ENCODE data around the gene SAMSN1. TPM values are rescaled to one million over a fixed set of nuclear protein-coding genes. Genes with fewer than 3 reads are reported as not detected.

The SAMSN1 gene
- total RNA-seq, 2 donors from 2014 or later, result 1.4 TPM; not detected in 1

GRCh38 chr21:14466715-14467114 lies 79.4 kb downstream of the SAMSN1 start:
- H3K4me1 Mint-ChIP-seq, result no peaks in the 10 kb centered on the region
- no peak overlapping the region for H3K9ac ChIP-seq (ENCODE audit: extremely low read depth, low read length, poor library complexity, severe bottlenecking)
- H3K36me3 Mint-ChIP-seq (ENCODE audit: low read depth), result no peaks in the 10 kb centered on the region
- H3K4me1 ChIP-seq (ENCODE audit: control insufficient read depth, insufficient read depth, low read length), result no peaks in the 10 kb centered on the region
- H3K9me3 Mint-ChIP-seq, result no peaks in the 10 kb centered on the region
- no peak overlapping the region for H3K4me3 ChIP-seq (ENCODE audit: low read length)
- WGBS, 2 experiments (ENCODE audit: insufficient coverage in 1 of 2, insufficient read length in 1 of 2), result 100% methylated on average over 1 of the region's 1 CpG
- DNase-seq, result no peak
- H3K27ac ChIP-seq (ENCODE audit: low read depth, low read length), result no peak overlapping the region
- no peaks in the 10 kb centered on the region for H3K36me3 ChIP-seq (ENCODE audit: control insufficient read depth, insufficient read depth, low read length)
- H3K27ac Mint-ChIP-seq, result no peak overlapping the region
- no peaks in the 10 kb centered on the region for H3K9me3 ChIP-seq (ENCODE audit: control insufficient read depth, low read length)
- H3K27me3 ChIP-seq (ENCODE audit: control insufficient read depth, insufficient read depth, low read length, poor library complexity, severe bottlenecking), result no peaks in the 10 kb centered on the region
- H3K4me3 Mint-ChIP-seq, result no peak overlapping the region
- TF ChIP-seq CTCF (conservative IDR thresholded peaks at IDR 0.05), result no peak
- H3K27me3 Mint-ChIP-seq (ENCODE audit: insufficient read depth), result no peaks in the 10 kb centered on the region

GRCh38 chr21:14457762-14458161 lies 88.4 kb downstream of the SAMSN1 start:
- no peaks in the 10 kb centered on the region for H3K27me3 ChIP-seq (ENCODE audit: control insufficient read depth, insufficient read depth, low read length, poor library complexity, severe bottlenecking)
- no peak for TF ChIP-seq CTCF (conservative IDR thresholded peaks at IDR 0.05)
- Mint-ChIP-seq H3K4me1 (peaks cover 27% of the 10 kb centered on the region), H3K27me3 (ENCODE audit: insufficient read depth) (no peaks in the 10 kb centered on the region), H3K27ac (no peak overlapping the region), H3K36me3 (ENCODE audit: low read depth) (no peaks in the 10 kb centered on the region), H3K4me3 (no peak overlapping the region), H3K9me3 (no peaks in the 10 kb centered on the region)
- no peaks in the 10 kb centered on the region for H3K9me3 ChIP-seq (ENCODE audit: control insufficient read depth, low read length)
- no peak for DNase-seq
- WGBS, 2 experiments (ENCODE audit: insufficient coverage in 1 of 2, insufficient read length in 1 of 2), result 60 to 93% methylated on average over 1 to 3 of the region's 3 CpGs
- H3K4me1 ChIP-seq (ENCODE audit: control insufficient read depth, insufficient read depth, low read length), result peaks cover 3% of the 10 kb centered on the region
- no peak overlapping the region for H3K4me3 ChIP-seq (ENCODE audit: low read length)
- H3K9ac ChIP-seq (ENCODE audit: extremely low read depth, low read length, poor library complexity, severe bottlenecking), result no peak overlapping the region
- no peaks in the 10 kb centered on the region for H3K36me3 ChIP-seq (ENCODE audit: control insufficient read depth, insufficient read depth, low read length)
- no peak overlapping the region for H3K27ac ChIP-seq (ENCODE audit: low read depth, low read length)

- H3K4me3 ChIP-seq (ENCODE audit: low read length), result no peak overlapping the region
- no peaks in the 10 kb centered on the region for H3K9me3 Mint-ChIP-seq
- 100% methylated on average over 1 of the region's 1 CpG; no CpG with 5 or more reads in 1 of the 2 experiments for WGBS, 2 experiments (ENCODE audit: insufficient coverage in 1 of 2, insufficient read length in 1 of 2)
These were observed 89.2 kb downstream of the SAMSN1 start for GRCh38 chr21:14456911-14457310.

More at GRCh38 chr21:14456911-14457310, 89.2 kb downstream of the SAMSN1 start:
- no peaks in the 10 kb centered on the region for H3K27me3 ChIP-seq (ENCODE audit: control insufficient read depth, insufficient read depth, low read length, poor library complexity, severe bottlenecking)
- H3K27me3 Mint-ChIP-seq (ENCODE audit: insufficient read depth), result no peaks in the 10 kb centered on the region
- no peak overlapping the region for H3K27ac Mint-ChIP-seq
- peaks cover 3% of the 10 kb centered on the region for H3K4me1 ChIP-seq (ENCODE audit: control insufficient read depth, insufficient read depth, low read length)
- H3K36me3 ChIP-seq (ENCODE audit: control insufficient read depth, insufficient read depth, low read length), result no peaks in the 10 kb centered on the region
- peaks cover 30% of the 10 kb centered on the region for H3K4me1 Mint-ChIP-seq
- no peak overlapping the region for H3K9ac ChIP-seq (ENCODE audit: extremely low read depth, low read length, poor library complexity, severe bottlenecking)
- no peak overlapping the region for H3K27ac ChIP-seq (ENCODE audit: low read depth, low read length)
- no peak for DNase-seq
- H3K36me3 Mint-ChIP-seq (ENCODE audit: low read depth), result no peaks in the 10 kb centered on the region
- no peaks in the 10 kb centered on the region for H3K9me3 ChIP-seq (ENCODE audit: control insufficient read depth, low read length)
- no peak overlapping the region for H3K4me3 Mint-ChIP-seq
- no peak for TF ChIP-seq CTCF (conservative IDR thresholded peaks at IDR 0.05)
